ENCODE results near the gene ANO8.
"Not testable (repeated sequence)": the region's sequence is repeated elsewhere in the genome, so short reads cannot be mapped to it uniquely, and the experiment has no call there.

The ANO8 gene, protein sequence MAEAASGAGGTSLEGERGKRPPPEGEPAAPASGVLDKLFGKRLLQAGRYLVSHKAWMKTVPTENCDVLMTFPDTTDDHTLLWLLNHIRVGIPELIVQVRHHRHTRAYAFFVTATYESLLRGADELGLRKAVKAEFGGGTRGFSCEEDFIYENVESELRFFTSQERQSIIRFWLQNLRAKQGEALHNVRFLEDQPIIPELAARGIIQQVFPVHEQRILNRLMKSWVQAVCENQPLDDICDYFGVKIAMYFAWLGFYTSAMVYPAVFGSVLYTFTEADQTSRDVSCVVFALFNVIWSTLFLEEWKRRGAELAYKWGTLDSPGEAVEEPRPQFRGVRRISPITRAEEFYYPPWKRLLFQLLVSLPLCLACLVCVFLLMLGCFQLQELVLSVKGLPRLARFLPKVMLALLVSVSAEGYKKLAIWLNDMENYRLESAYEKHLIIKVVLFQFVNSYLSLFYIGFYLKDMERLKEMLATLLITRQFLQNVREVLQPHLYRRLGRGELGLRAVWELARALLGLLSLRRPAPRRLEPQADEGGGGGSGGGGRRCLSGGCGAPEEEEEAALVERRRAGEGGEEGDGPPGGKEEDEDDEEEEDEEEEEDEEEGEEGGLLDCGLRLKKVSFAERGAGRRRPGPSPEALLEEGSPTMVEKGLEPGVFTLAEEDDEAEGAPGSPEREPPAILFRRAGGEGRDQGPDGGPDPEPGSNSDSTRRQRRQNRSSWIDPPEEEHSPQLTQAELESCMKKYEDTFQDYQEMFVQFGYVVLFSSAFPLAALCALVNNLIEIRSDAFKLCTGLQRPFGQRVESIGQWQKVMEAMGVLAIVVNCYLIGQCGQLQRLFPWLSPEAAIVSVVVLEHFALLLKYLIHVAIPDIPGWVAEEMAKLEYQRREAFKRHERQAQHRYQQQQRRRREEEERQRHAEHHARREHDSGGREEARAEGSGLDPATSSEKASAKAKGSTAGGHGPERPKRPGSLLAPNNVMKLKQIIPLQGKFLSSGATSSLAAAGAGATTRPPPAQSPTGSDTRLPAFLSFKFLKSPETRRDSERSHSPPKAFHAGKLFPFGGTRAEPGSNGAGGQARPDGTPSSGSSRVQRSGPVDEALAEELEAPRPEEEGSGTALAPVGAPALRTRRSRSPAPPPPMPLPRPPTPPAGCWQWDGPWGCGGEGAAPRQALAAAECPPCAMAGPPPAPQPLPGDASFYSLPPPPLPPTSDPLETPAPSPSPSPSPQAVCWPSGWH

GRCh38 chr19:17334414-17335409, at the start of gene ANO8:
ANO8 (minus strand) TSS chr19:17334855; CDS start chr19:17334670, 185 bp downstream.
- peak; percentile 93 for DNase-seq (ENCODE audit: low spot score)

- DNase-seq (ENCODE audit: low spot score): no peak
These were observed 45.9 kb upstream of the ANO8 start for GRCh38 chr19:17380426-17381138.

- no peak for DNase-seq (ENCODE audit: low spot score)
These were observed 44.6 kb upstream of the ANO8 start for GRCh38 chr19:17379221-17379631.

DNA sequence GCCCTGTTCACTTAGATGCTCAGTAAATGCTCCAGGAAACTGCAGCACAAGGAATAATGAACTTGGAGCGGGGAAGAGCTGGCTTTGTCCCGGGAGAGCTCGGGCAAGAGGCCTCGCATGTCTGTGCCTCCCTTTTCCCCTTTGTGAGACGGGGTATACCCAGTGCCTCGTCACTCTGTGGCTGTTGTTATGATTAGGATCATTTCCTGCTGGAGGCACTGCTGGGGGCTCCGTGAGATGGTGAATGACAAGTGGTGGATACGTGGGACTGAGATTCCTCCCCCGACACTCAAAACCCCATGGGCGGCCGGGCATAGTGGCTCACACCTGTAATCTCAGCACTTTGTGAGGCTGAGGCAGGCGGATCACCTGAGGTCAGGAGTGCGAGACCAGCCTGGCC, 43.6 kb upstream of the ANO8 start:
- no peak for DNase-seq (ENCODE audit: low spot score)

DNA sequence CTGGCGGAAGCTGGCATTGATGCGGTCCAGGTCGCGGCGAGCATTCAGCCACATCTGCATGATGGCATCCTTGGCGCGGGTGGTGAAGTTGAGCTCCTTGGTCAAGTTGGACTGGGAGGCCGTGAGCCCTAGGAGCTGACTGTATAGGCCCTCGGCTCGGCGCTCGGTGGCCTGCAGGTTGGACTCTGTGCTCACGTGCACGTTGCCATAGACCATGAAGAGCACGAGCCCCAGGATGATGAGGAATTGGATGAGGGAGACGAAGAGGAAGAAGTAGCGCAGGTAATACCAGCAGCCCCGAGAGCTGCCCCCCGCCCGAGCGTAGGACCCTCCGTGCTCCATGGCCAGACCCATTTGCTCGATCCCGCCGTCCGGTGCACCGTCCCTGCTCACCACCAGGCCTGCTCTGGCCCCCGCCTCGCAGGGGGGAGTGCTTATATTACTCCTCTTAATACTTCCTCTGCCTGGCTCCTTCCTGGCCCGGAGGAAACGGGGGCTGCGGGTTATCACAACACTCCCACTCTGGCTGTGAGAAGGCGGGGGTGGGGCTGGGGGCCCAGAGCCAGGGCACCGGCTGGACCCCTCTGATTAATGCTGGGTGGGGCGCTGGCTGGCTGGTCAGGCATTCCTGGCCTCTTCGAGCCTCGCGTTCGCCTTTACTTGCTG, 42.4 kb upstream of the ANO8 start, which contains the start of gene PLVAP:
TSS of gene PLVAP (minus strand) at position 408 of the 666 bp plus-strand sequence. CDS start at position 354, 54 bp downstream.
- DNase-seq (ENCODE audit: low spot score): no peak

GRCh38 chr19:17370026-17370587, 35.5 kb upstream of the ANO8 start:
- peak; percentile 55 for DNase-seq (ENCODE audit: low spot score)

DNA sequence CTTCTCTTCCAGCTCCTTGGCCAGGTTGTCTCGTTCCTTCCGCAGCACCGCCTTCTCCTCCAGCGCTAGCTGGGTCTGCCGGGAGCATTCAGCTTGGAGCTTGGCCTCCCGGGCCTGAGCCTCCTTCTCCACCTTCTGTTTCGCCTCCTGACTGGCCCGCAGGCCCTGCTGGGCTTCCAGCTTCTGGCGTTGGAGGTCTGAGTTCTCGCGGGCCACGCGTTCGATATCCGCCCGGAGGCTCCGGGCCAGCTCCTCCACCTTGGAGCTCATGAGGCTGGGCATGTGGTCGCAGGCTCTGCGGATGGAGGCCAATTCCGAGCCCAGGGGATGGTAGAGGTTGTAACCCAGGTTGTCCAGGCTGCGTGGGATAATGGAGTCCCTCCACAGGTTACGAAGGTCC, 30.7 kb upstream of the ANO8 start:
- DNase-seq (ENCODE audit: low spot score): no peak

DNA sequence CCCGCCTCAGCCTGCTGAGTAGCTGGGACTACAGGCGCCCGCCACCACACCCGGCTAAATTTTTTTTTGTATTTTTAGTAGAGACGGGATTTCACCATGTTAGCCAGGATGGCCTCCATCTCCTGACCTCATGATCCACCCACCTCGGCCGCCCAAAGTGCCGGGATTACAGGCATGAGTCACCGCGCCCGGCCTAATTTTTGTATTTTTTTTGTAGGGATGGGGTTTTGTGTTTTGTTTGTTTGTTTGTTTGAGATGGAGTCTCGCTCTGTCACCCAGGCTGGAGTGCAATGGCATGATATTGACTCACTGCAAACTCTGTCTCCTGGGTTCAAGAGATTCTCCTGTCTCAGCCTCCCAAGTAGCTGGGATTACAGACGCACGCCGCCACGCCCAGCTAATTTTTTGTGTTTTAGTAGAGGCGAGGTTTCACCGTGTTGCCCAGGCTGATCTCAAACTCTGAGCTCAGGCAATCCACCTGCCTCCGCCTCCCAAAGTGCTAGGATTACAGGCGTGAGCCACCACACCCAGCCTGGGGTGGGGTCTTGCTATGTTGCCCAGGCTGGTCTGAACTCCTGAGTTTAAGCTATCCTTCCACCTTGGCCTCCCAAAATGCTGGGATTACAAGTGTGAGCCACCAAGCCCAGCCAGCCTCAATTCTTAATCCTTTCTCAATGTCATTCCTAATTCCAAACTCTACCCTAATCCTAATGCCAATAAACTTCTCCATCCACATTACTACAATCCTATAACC, 29.4 kb upstream of the ANO8 start:
- not testable (repeated sequence) for DNase-seq (ENCODE audit: low spot score)

- DNase-seq (ENCODE audit: low spot score): no peak
These were observed 25.5 kb upstream of the ANO8 start for GRCh38 chr19:17359905-17360800.

DNA sequence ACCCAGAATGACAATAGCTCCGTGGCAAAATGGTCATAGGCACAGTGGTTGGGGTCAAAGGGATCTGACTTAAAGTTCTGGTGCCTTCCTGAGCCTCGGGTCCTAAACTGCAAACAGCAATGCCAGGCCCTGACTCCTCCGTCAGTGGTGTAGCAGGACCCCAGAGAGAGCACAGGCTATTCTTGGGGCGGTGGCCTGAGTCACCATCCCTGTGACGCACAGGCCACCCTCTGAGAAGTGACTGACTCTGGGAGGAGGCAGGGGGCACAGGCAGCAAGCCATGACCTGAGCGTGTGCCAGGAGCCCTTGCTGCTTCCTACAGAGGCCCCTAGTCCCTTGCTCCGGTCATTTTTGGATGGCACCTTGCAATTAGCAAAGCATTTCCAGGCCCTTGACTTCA, 23.7 kb upstream of the ANO8 start:
- no peak for DNase-seq (ENCODE audit: low spot score)

DNA sequence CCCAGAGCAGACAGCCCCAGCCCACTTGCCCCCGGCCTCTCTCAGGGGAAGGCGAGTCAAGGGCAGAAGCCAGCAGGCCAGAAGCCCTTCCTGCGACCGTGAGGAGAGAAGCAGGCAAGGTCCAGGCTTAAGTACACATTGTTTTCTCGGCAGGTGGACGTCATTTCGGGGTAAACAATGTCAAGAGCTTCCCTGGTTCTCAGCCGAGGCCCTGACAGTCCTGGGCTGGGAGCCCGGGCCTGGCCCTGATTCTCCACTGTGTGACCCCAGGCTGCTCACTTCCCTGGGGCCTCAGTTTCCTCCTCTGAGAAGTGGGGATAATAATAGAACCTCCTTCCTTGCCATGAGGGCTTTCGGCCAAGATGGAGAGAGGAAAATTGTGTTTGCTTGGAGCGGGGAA, 23.1 kb upstream of the ANO8 start:
- DNase-seq (ENCODE audit: low spot score): no peak

DNA sequence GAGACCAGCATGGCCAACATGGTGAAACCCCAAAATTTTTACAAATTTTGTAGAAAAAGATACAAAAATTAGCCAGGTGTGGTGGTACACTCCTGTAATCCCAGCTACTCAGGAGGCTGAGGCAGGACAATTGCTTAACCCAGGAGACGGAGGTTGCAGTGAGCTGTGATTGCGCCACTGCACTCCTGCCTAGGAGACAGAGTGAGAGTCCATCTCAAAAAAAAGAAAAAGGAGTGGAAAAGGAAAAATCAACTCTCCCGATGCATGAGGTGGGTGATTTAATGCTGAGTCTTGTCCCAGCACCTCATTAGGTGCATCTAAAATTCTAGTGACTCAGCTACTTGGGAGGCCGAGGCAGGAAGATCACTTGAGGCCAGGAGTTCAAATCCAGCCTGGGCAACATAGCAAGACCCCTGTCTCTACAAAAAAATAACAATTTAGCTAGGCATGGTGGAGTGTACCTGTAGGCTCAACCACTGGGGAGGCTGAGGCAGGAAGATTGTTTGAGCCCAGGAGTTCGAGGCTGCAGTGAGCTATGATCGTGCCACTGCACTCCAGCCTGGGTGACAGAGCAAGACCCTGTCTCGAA, 22.5 kb upstream of the ANO8 start:
- no peak for DNase-seq (ENCODE audit: low spot score)

GRCh38 chr19:17353386-17353785, 18.7 kb upstream of the ANO8 start:
- no peak for DNase-seq (ENCODE audit: low spot score)

DNA sequence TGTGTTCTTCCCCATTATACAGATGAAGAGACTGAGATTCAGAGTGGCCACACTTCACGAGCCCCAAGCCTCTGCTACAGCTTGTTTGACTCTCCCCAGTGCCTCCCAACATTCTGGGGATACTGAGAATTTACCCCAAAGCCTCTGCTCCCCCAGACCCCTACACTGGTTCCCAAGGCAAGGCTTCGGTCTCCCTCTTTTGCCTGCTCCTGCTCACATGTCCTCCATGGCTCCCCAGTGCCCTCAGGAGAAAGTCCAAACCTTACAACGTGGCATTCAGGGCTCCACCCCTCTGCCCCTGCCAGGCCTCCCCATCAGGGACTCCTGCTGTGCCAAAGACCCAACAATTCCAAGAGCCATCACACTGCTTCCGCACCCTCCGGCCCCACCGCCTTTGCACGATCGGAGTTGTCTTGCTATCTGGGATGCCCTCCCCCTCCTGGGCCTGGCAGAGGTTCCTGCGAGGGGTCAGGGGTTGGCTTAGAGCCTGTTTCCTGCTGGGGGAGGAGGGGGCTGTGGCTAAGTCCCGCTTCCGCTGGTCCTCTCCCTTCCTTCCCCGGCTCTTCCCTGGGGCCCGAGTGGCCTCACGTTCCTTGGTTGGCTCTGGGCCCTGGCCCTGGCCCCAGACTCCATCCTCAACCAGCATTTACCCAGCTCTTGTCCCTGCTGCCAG, 18.1 kb upstream of the ANO8 start:
- no peak for DNase-seq (ENCODE audit: low spot score)

GRCh38 chr19:17351815-17352435, 17.3 kb upstream of the ANO8 start:
- no peak for DNase-seq (ENCODE audit: low spot score)

- no peak for DNase-seq (ENCODE audit: low spot score)
These were observed 14.0 kb upstream of the ANO8 start for GRCh38 chr19:17348700-17349099.

Measured in globus pallidus (tissue), 1 donor.